H1 (cell line): ENCODE results near the gene ARHGAP23. TPM values are rescaled to one million over a fixed set of nuclear protein-coding genes. Genes with fewer than 3 reads are reported as not detected.

ENCODE experiments used
- CHD7 ChIP-seq: fragments of 300-600 bp; sonication (generic); IDR thresholded peaks from 2 replicates; pipeline ENCODE4 v1.7.1; 2012; ENCODE audit warnings: low read length, moderate library complexity, mild to moderate bottlenecking, inconsistent platforms; ENCODE audit not compliant: insufficient replicate concordance
- HDAC6 ChIP-seq: IDR thresholded peaks from one replicate; pipeline ENCODE4 v1.7.1; 2012; ENCODE audit warnings: low read depth, mild to moderate bottlenecking, inconsistent platforms, low read length, moderate library complexity
- NANOG ChIP-seq: IDR thresholded peaks from 2 replicates; pipeline ENCODE4 v1.6.1; 2011; ENCODE audit warnings: low read length, low read depth, mild to moderate bottlenecking, inconsistent platforms; ENCODE audit not compliant: insufficient read depth, poor library complexity, severe bottlenecking
- TAF1 ChIP-seq: IDR thresholded peaks from 2 replicates; pipeline ENCODE4 v1.6.1; 2011; ENCODE audit warnings: mild to moderate bottlenecking, low read depth, low read length
- TCF12 ChIP-seq: IDR thresholded peaks from 2 replicates; pipeline ENCODE4 v1.6.1; 2011; ENCODE audit warnings: low read depth, mild to moderate bottlenecking, low read length
- polyA plus RNA-seq, 7 experiments: library from polyadenylated mRNA; depleted of rRNA in 3 of 7; stranded (reverse) in 5 of 7; unstranded in 2 of 7; fragments of >200 nt in 5 of 7; fragments of 200-250 nt in 2 of 7; gene quantifications; 1 replicate in 5 of 7; 2 replicates in 1 of 7; 4 replicates in 1 of 7; pipeline versions ENCODE4 v1.2.1 to v1.2.3, GENCODE V29; 2011 to 2013; ENCODE audit warnings: missing spikeins in 2 of 7, mixed read lengths in 2 of 7
- total RNA-seq: library from RNA; stranded (reverse); fragmentation: NEBNext Ultra II Directional; extraction: Animal tissue kit (Norgen Biotek cat#: 25700); gene quantifications from 2 replicates; pipeline ENCODE4 v1.2.1, GENCODE V29; 2021

ARHGAP23 gene
- total and polyA plus RNA-seq, 2 of the 8 experiments (the other 6 are each of a cell fraction or from before 2014, with no cell fraction given) = 16.3 to 107 TPM

DNA sequence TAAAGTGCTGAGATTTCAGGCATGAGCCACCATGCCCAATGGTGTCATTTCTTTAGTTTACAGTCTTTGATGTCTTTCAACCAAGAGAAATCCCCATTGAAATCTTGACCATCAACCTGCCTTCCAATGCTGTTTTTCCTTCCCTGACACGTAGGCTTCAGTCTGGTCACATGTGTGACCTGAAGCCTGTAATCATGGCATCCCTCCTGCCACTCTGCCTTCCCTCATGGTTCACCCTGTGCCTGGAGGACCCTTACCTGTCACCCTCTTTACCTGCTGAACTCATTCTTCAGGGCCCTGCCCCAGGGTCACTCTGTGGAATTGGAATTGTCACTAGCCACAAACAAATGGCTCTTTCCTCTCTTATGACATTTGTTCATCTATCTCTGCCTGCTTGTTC lies 18.1 kb upstream of the ARHGAP23 start (continued):
- TF ChIP-seq CHD7 (no peak), HDAC6 (no peak), TAF1 (no peak), TCF12 (no peak), NANOG (no peak)
- TF ChIP-seq, all 59 proteins: peak for 0
